AG04450 (cell line): ENCODE results near the gene KIF6. TPM values are rescaled to one million over a fixed set of nuclear protein-coding genes. Genes with fewer than 3 reads are reported as not detected.

Source experiments
- CTCF ChIA-PET: fragments of 300-600, 350-600 bp; formaldehyde crosslinking; extraction: SDS; loops from one replicate; lab custom pipeline; 2022; ENCODE audit warnings: antibody characterized with exemption, inconsistent platforms; lab: Charles Lee
- POLR2A ChIA-PET: fragments of 350-600 bp; formaldehyde crosslinking; extraction: SDS; loops from one replicate; lab custom pipeline; 2021; ENCODE audit warnings: antibody characterized with exemption, inconsistent platforms; lab: Yijun Ruan, JAX
- DNase-seq: peaks from one replicate; pipeline ENCODE4 v3.0.0-alpha.2; 2011; ENCODE audit warnings: low read depth, low spot score
- H3K27ac ChIP-seq: one replicate; pipeline ENCODE4 v1.5.1; 2012; ENCODE audit warnings: low read depth, low read length, control low read depth
- H3K27me3 ChIP-seq: one replicate; pipeline ENCODE4 v1.6.0; 2012; ENCODE audit warnings: low read length; ENCODE audit not compliant: control insufficient read depth, insufficient read depth
- H3K4me3 ChIP-seq: 2 replicates; pipeline ENCODE4 v1.5.1; 2011; ENCODE audit warnings: mild to moderate bottlenecking, low read depth, low read length, control low read depth
- H3K9me3 ChIP-seq: 2 replicates; pipeline ENCODE4 v1.5.1; 2012; ENCODE audit warnings: low read length; ENCODE audit not compliant: control insufficient read depth, insufficient read depth
- polyA plus RNA-seq: library from polyadenylated mRNA; depleted of rRNA; stranded (reverse); fragments of >200 nt; gene quantifications from 2 replicates; pipeline ENCODE4 v1.2.3, GENCODE V29; 2011
- TF ChIP-seq, protein P1 (sequence below): IDR thresholded peaks from 2 replicates; pipeline ENCODE4 v1.5.1; 2011; ENCODE audit warnings: low read depth, low read length, control low read depth, inconsistent platforms

Gene KIF6
- polyA plus RNA-seq, 1 experiment, result 0.02 TPM

- H3K27ac ChIP-seq, result no peak overlapping the region
- H3K27me3 ChIP-seq, result no peaks in the 10 kb centered on the region
- POLR2A ChIA-PET, result no interaction called here
- CTCF ChIA-PET, result interaction anchor here (1.0 to 4.1 kb wide), 7 partner anchors 15 to 945 kb away, joined by 3 to 27 read pairs (median 4); no protein-coding TSS in a partner anchor
- DNase-seq, result no peak
- TF ChIP-seq, protein P1, sequence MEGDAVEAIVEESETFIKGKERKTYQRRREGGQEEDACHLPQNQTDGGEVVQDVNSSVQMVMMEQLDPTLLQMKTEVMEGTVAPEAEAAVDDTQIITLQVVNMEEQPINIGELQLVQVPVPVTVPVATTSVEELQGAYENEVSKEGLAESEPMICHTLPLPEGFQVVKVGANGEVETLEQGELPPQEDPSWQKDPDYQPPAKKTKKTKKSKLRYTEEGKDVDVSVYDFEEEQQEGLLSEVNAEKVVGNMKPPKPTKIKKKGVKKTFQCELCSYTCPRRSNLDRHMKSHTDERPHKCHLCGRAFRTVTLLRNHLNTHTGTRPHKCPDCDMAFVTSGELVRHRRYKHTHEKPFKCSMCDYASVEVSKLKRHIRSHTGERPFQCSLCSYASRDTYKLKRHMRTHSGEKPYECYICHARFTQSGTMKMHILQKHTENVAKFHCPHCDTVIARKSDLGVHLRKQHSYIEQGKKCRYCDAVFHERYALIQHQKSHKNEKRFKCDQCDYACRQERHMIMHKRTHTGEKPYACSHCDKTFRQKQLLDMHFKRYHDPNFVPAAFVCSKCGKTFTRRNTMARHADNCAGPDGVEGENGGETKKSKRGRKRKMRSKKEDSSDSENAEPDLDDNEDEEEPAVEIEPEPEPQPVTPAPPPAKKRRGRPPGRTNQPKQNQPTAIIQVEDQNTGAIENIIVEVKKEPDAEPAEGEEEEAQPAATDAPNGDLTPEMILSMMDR, result no peak
- no peaks in the 10 kb centered on the region for H3K9me3 ChIP-seq
- no peak overlapping the region for H3K4me3 ChIP-seq
Measured at GRCh38 chr6:39363280-39363679, 361.9 kb downstream of the KIF6 start.

GRCh38 chr6:39362487-39362865, 362.7 kb downstream of the KIF6 start:
- DNase-seq, result no peak
- CTCF ChIA-PET, result interaction anchor here (0.5 to 4.1 kb wide), 12 partner anchors 10 to 1470 kb away, joined by 3 to 27 read pairs (median 4); no protein-coding TSS in a partner anchor
- no peak overlapping the region for H3K4me3 ChIP-seq
- no peaks in the 10 kb centered on the region for H3K27me3 ChIP-seq
- POLR2A ChIA-PET, result no interaction called here
- TF ChIP-seq, protein P1, result no peak
- no peaks in the 10 kb centered on the region for H3K9me3 ChIP-seq
- no peak overlapping the region for H3K27ac ChIP-seq

- POLR2A ChIA-PET, result no interaction called here
- CTCF ChIA-PET, result interaction anchor here (0.5 to 4.1 kb wide), 16 partner anchors 9 to 1471 kb away, joined by 3 to 27 read pairs (median 4); partner anchors contain the start of gene DAAM2
Measured at GRCh38 chr6:39361657-39362486, 363.3 kb downstream of the KIF6 start.

DNA sequence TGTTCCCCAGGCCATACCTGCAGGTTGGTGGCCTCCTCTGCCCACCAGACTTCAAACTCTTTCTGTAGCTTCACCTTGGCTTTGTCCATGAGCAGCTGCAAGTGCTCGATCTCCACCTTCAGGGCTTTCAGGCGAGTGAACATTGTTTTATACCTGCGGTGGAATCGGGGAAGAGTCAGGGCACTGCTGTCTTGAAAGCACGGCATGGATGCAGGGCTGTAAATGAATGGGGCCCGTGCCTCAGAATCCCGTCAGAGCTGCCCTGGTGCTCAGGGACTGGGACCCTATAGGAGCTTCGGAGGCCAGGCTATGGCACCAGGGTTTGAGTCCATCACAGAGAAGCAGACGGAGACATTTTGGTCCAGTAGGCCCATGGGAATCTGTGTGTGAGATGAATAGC, 364.8 kb downstream of the KIF6 start:
- H3K4me3 ChIP-seq, result no peak overlapping the region
- H3K27ac ChIP-seq, result no peak overlapping the region
- no peak for DNase-seq
- CTCF ChIA-PET, result no interaction called here
- no peaks in the 10 kb centered on the region for H3K9me3 ChIP-seq
- POLR2A ChIA-PET, result no interaction called here
- TF ChIP-seq, protein P1, result no peak
- no peaks in the 10 kb centered on the region for H3K27me3 ChIP-seq

More at GRCh38 chr6:39361657-39362486, 363.3 kb downstream of the KIF6 start:
- no peaks in the 10 kb centered on the region for H3K27me3 ChIP-seq
- peak; percentile 16 for DNase-seq
- TF ChIP-seq, protein P1, result peak; percentile 87
- H3K4me3 ChIP-seq, result no peak overlapping the region
- no peaks in the 10 kb centered on the region for H3K9me3 ChIP-seq
- H3K27ac ChIP-seq, result no peak overlapping the region
